ENCODE measurements around the gene ZSWIM4.
"Not testable (repeated sequence)": the region's sequence is repeated elsewhere in the genome, so short reads cannot be mapped to it uniquely, and the experiment has no call there.

The ZSWIM4 gene

DNA sequence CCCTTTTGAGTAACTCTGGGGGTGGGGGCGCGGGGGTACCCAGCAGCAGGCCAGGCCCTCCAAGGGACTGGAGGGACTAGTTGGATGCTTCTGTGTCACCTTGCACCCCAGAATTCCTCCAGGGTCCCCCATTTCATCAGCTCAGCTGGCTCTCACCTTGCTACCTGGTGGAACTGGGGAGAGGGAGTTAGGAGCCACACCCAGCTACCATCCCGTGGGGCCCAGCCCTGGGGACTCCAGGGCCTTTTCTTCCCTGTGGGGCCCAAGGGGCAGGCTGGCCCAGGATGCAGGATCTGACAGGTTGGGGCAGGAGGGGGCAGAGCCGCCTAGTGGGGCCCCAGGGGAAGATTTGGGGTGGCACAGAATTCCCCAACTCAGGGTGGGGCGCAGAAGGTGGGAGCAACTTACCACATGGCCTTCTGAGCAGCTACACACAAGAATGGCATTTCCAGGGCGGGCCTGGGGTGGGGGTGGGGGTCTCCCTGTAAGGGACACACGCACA lies 48.9 kb downstream of the ZSWIM4 start:
- no peak for DNase-seq
- intact Hi-C loops (cut with DNase I), result no loop called here

DNA sequence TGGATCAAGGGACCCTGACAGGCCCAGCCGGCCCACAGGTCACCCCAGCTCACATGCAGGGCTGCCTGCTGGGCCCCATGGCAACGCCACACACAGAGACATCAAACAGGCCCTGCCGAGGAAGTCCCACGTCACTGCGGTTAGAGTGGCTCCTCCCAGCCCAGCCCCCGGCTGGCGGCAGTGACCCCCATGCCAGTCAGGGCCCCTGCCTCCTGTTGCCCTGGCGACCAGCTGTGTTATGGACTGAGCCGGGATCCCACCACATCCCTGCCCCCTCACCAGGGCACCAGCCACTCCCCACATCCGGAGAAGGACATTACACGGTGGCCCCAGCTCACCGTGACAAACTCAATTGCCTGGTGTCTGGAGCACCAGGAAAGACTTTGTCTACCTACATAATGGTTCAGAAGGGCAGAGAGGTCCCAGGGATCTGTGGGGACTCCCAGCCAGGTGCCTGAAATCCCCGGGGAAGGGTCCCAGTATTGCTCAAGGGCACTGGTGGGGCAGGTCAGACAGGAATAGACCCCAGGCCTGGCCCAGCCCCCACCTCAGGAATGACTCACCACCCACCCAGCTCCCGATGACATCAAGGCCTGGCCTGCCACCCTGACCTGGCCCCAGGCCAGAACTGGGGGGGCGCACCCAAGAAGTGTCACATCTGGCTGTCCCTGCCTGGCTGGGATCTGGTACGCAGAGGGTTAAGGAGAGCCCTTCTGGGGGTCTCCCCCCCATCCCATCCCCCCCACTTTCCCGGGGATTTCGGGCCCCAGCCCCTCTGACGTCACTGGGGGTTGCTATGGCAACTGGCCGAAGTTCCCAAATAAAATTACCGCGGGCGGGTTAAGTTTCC lies 51.5 kb downstream of the ZSWIM4 start:
- DNase-seq, result peak in 8 of 10 donors; percentile 50 to 92 (median 64)
- intact Hi-C loops (cut with DNase I), result no loop called here

DNA sequence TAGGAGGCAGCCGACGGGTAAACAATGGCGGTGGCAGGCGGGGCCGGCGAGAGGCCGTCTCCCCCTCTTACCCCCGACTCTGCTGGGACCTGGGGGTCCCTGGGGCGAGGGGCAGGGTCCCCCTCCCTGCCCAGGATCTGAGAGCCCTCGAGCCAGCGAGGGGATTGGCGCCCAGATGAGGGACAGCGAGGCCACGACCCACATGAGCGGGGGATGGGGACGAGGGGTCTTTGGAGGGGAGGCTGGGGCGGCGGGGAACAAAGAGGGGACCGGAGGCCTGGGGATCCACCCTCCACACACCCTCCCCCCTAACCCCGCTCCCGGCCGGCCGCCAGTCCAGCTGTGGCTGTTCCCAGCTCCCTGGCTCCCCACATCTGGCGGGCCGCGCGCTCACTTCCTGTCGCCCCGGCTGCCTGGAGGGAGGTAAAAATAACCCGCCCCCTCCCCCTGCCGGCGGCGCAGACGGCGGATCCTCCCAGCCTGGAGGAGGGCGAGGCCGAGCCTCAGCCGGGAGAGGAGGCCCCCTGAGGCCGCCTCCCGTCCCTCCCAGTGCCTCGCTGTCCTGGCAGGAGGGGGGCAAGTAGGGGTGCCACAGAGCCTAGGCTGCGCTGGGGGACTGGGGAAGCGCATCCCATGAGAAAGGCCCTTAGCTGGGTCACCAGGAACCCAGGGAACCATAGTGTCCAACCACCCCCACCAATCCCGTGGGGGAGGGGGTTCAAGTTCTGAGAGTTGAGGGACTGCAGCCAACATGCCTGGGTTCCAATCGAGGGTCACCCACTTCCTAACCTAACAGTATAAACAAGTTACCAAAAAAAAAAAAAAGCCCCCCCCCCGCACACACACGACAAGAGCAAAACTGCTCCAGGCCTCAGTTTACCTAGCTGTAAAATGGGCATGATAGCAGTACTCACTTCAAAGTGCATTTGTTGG lies 52.4 kb downstream of the ZSWIM4 start:
- intact Hi-C loops (cut with DNase I), result no loop called here
- DNase-seq, result peak; percentile 62 to 96 (median 78)

- intact Hi-C loops (cut with DNase I), result no loop called here
Measured at GRCh38 chr19:13848340-13848677, 53.1 kb downstream of the ZSWIM4 start.

DNA sequence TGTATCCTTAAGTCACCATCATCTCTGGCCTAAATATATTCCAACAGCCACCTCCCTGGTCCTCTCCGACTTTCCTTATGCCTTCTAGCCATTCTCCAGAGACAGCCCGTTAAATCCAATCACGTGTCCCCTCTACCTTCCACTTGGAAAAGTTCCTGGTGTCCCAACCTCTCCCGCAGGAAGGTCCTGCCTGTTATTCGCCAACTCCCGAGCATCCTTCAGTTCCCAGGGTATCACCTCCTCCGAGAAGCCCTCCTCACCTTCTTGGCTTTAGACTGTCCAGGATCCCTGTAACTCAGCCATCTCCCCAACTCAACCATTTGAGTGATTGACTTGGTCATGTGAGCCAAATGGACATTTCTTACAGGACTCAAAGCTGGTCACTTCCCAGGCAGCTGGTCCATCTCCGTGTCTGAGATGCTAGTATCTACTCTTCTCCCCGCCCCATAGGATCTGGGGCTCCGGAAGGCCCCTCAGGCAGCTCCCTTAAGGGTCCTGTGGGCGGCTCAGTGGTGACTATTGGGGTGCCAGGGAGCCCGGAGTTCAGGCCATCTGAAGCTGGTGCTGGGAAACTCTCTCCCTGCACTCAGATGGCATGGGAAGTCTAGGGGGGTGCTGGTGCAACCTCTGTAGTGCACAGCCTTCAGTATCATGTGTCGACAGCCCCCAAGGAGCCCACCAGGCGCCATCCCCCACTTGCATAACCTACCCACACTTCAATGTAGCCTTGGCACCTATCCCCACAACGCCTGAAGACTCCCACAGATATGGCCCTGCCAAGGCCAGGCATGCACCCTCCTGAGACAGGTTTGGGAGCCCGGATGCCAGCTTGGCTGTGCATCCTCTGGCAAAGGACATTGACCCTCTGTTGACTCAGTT lies 53.8 kb downstream of the ZSWIM4 start:
- DNase-seq, result no peak
- intact Hi-C loops (cut with DNase I), result no loop called here

More at GRCh38 chr19:13848340-13848677, 53.1 kb downstream of the ZSWIM4 start:
- DNase-seq, result no peak

DNA sequence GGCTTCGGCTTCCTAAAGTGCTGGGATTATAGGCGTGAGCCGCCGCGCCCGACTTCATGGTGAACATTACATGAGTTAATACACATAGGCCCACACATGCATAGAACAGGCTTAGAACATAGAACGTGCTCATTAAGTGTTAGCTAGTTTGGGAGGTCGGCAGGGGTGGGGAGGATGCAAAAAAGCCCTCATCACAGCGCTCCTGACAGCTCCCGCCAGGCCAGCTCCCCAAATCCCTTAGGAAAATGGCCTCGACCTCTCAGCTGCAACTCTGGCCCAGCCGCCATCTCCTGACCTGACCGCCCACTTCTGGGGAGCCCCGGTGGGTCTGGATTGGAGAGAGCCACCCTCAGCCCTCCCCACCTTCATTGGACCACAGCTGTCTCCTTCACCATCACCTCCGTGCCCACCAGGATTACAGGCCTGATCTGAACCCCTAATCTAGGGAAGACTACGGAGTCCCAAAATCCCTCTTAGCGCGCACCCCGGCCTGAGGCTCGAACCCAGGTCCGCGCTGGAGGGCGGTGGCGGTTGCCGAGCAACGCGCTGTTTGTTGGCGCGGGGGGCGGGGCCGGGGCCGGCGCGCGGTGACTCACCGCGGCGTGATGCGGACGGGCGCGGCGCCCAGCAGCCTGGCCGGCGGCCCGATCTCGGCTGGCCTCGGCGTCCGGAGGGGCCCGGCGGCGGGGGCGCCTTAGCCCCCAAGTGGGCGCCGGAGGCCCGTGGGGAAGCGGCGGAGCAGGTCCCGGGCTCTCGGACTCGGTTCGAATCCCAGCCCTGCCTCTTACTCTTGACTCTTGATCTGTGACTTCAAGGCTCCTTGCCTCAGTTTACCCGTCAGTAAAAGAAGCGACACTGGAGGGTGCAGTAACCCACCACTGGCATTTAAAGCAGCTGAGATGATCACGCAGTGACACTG lies 55.0 kb downstream of the ZSWIM4 start:
- intact Hi-C loops (cut with DNase I), result no loop called here
- DNase-seq, result peak; percentile 61 to 97 (median 70)

- peak in 7 of 10 donors; percentile 52 to 95 (median 78) for DNase-seq
- intact Hi-C loops (cut with DNase I), result no loop called here
Measured at GRCh38 chr19:13850910-13851733, 55.9 kb downstream of the ZSWIM4 start.

DNA sequence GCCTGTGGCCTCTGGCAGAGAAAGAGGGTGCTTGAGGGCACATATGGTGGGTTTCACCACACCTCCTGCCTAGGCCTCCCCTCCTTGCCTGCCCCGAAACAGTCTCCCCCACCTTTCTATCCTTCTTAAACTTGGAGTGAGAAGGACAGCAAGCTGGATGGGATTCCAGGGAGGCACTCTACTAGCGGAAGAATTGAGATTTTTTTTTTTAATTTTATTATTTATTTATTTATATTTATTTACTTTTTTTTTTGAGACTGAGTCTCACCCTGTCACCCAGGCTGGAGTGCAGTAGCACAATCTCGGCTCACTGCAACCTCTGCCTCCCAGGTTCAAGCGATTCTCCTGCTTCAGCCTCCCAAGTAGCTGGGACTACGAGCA lies 56.5 kb downstream of the ZSWIM4 start:
- DNase-seq, result not testable (repeated sequence)

DNA sequence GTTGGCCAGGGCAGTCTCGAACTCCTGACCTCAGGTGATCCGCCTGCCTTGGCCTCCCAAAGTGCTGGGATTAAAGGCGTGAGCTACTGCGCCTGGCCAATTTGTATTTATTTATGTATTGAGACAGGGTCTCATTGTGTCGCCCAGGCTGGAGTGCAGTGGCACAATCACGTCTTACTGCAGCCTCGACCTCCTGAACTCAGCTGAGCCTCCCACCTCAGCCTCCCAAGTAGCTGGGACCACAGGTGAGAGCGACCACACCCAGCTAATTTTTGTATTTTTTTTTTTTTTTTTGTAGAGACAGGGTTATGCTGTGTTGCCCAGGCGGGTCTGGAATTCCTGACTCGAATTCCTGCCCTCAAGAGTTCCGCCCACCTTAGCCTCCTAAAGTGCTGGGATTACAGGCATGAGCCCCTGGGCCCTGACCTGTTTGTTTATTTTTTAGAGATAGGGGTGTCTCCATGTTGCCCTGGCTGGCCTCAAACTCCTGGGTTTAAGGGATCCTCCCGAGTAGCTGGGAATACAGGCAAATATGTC lies 57.0 kb downstream of the ZSWIM4 start:
- DNase-seq; intact Hi-C loops (cut with DNase I): not testable (repeated sequence)

More for the DNA sequence above, 56.5 kb downstream of the ZSWIM4 start:
- intact Hi-C loops (cut with DNase I), result not testable (repeated sequence)

DNA sequence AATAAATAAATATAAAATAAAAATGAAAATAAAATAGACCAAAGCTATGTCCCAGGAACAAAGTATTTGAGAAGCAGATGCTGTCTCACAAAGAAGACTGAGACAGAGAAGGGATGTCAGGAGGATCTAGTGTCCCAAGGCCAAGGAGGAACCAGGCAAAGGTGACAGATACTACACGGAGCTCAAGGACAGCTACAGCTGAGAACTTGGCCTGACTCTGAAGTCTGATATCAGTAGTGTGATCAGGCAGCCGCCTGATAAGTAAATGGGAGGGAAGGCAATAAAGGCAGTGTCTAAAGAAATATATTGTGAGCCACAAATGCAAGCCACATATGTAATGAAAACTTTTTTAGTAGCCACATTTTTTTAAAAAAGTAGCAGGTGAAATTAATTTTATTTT lies 61.3 kb downstream of the ZSWIM4 start:
- intact Hi-C loops (cut with DNase I), result no loop called here
- DNase-seq, result no peak

DNA sequence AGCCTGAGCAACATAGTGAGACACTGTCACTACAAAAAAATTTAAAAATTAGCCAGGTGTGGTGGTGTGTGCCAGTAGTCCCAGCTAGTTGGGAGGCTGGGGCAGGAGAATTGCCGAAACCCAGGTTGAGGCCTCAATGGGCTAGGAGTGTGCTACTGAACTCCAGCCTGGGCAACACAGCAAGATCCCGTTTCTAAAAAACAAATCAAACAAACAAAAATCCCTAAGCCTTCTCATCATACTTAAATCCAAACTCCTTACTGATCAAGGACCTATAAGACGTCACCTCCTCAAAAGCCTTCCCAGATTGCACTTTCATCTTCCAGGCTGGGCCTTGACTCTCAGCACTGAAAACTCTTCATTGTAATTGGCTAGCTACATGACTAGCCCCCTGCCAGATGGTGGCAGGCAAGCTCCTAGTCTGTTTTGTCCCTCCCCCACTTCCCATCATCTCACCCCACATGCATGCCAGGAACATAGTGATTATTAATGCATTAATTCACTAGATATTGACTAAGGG lies 64.2 kb downstream of the ZSWIM4 start:
- intact Hi-C loops (cut with DNase I), result no loop called here
- DNase-seq, result no peak

GRCh38 chr19:13860679-13861391 lies 65.6 kb downstream of the ZSWIM4 start:
- no peak for DNase-seq
- intact Hi-C loops (cut with DNase I), result no loop called here

DNA sequence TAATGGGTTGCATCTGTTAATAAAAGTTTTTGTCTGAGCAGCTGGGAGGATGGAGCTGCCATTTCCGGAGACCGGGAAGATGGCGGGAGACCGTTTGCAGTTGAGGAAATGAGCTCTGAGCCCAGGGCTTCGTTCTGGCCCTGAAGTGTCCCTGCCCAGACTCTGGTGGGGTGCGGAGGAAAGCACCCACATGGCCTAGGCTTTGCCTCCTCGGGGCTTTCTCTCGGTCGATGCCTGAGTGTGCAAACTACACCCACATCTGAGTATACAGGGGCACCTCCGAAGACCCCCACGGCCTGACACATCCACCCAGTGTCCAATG lies 66.1 kb downstream of the ZSWIM4 start:
- DNase-seq, result no peak
- intact Hi-C loops (cut with DNase I), result no loop called here

DNA sequence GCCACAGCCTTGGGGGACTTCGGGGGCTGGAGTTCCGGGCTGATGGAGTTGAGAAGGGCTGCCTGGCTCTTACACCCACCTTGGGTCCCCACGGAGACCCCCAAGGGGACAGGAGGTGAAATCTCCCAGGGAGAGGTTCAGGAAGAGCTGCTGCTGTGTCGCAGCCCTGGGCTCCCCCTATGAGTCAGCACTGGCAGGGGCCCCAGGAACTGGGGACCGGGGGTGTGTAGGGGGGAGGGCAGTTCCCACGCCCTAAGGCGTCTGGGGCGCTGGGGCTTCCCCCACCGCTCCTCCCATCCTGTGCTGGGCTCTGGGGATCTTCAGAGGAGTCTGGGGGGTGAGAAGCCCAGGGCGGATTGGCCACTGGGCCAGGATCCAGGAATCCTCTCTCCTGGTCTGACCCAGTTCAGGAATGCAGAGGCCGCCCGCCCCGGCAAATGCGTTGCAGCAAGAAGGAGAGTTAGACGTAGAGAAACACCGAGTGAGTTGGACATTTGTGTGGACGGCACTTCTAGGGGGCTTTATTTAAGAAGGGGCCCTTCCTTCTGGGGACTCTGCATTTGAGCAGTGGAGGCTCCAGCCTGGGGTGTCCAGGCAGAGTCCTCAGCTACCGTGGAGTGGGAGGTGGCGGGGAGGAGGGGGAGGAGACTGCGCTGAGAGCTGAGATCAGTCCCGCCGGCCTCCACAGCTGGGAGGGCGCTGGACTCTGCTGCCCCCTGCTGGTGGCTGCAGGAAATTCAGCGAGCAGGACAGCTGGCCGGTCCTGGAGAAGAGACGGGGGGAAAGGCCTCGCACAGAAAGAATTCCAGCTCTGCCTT lies 66.7 kb downstream of the ZSWIM4 start:
- DNase-seq, result peak; percentile 88 to 99 (median 94)
- intact Hi-C loops (cut with DNase I), result loop anchor here (1.0 to 2.0 kb wide), 3 partner anchors 57 to 265 kb away; no protein-coding TSS in a partner anchor

DNA sequence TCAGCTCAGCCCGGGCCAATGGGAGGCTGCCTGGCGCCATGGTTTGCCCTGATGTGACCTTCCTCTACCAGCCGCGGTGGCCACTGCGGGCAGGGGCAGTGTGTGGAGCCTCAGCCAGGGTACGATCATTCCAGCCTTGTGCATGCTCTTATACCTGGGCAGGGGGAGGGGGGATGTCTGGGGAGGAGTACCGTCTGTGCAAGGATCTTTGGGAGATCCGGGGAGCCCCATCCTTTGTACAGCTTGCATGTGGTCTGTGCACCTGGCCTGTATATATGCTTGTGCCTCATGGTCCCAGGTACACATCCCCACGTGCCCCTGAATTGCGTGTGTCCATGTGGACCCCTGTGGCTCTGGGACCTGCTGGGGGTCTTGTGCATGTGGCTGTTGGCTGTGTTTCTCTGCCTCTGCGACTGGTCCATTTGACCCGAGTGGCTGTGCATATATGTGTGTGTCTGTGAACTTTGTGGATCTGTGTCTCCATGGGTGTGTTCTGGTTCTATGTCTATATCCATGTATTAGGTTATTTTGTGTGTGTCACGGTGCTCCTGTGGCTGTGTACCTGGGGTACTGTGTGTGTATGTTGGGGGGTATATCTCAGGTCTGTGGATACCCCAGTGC lies 68.9 kb downstream of the ZSWIM4 start:
- DNase-seq, result no peak
- intact Hi-C loops (cut with DNase I), result no loop called here

Measured in posterior cingulate gyrus (tissue), 11 donors.